Measurements from ENCODE around the gene MYOF.
"Not testable (repeated sequence)": the region's sequence is repeated elsewhere in the genome, so short reads cannot be mapped to it uniquely, and the experiment has no call there.

The MYOF gene

GRCh38 chr10:93454146-93454545 lies 28.0 kb downstream of the MYOF start:
- Mint-ChIP-seq H3K9me3 (no peaks in the 10 kb centered on the region), H3K36me3 (ENCODE audit: low read depth) (peaks cover 13% of the 10 kb centered on the region), H3K27ac (no peak overlapping the region), H3K27me3 (no peaks in the 10 kb centered on the region), H3K4me3 (no peak overlapping the region), H3K4me1 (peaks cover 10% of the 10 kb centered on the region)
- ATAC-seq (no peak), DNase-seq (no peak)

GRCh38 chr10:93452143-93452542 lies 30.0 kb downstream of the MYOF start:
- ATAC-seq (no peak), DNase-seq (no peak)
- Mint-ChIP-seq H3K27me3 (no peaks in the 10 kb centered on the region), H3K36me3 (ENCODE audit: low read depth) (peaks cover 13% of the 10 kb centered on the region), H3K4me1 (peaks cover 5% of the 10 kb centered on the region), H3K4me3 (no peak overlapping the region), H3K27ac (no peak overlapping the region), H3K9me3 (no peaks in the 10 kb centered on the region)

GRCh38 chr10:93451244-93451947 lies 30.7 kb downstream of the MYOF start:
- DNase-seq (no peak), ATAC-seq (no peak)
- peaks cover 10% of the 10 kb centered on the region for H3K36me3 Mint-ChIP-seq (ENCODE audit: low read depth)
- no peaks in the 10 kb centered on the region for H3K27me3 Mint-ChIP-seq
- H3K27ac Mint-ChIP-seq: no peak overlapping the region
- H3K9me3 Mint-ChIP-seq: no peaks in the 10 kb centered on the region
- no peak overlapping the region for H3K4me3 Mint-ChIP-seq
- peaks cover 5% of the 10 kb centered on the region for H3K4me1 Mint-ChIP-seq

GRCh38 chr10:93447970-93448369 lies 34.2 kb downstream of the MYOF start:
- DNase-seq: no peak
- H3K36me3 Mint-ChIP-seq (ENCODE audit: low read depth): peaks cover 11% of the 10 kb centered on the region
- no peak for ATAC-seq
- no peaks in the 10 kb centered on the region for H3K9me3 Mint-ChIP-seq
- no peaks in the 10 kb centered on the region for H3K27me3 Mint-ChIP-seq
- peaks cover 5% of the 10 kb centered on the region for H3K4me1 Mint-ChIP-seq
- H3K4me3 Mint-ChIP-seq: no peak overlapping the region
- H3K27ac Mint-ChIP-seq: no peak overlapping the region

GRCh38 chr10:93447019-93447418 lies 35.1 kb downstream of the MYOF start:
- H3K27ac Mint-ChIP-seq: no peak overlapping the region
- no peak for ATAC-seq
- peaks cover 11% of the 10 kb centered on the region for H3K36me3 Mint-ChIP-seq (ENCODE audit: low read depth)
- H3K27me3 Mint-ChIP-seq: no peaks in the 10 kb centered on the region
- no peak overlapping the region for H3K4me3 Mint-ChIP-seq
- DNase-seq: no peak
- peaks cover 2% of the 10 kb centered on the region for H3K4me1 Mint-ChIP-seq
- no peaks in the 10 kb centered on the region for H3K9me3 Mint-ChIP-seq

- no peak for DNase-seq
- no peak for ATAC-seq
- H3K4me1 Mint-ChIP-seq: no peaks in the 10 kb centered on the region
- no peaks in the 10 kb centered on the region for H3K9me3 Mint-ChIP-seq
- H3K27me3 Mint-ChIP-seq: no peaks in the 10 kb centered on the region
- no peak overlapping the region for H3K27ac Mint-ChIP-seq
- H3K36me3 Mint-ChIP-seq (ENCODE audit: low read depth): peaks cover 2% of the 10 kb centered on the region
- no peak overlapping the region for H3K4me3 Mint-ChIP-seq
Observed at GRCh38 chr10:93445978-93446720, 36.0 kb downstream of the MYOF start.

- no peaks in the 10 kb centered on the region for H3K9me3 Mint-ChIP-seq
- no peak for DNase-seq
- ATAC-seq: no peak
Observed at GRCh38 chr10:93445097-93445960, 36.8 kb downstream of the MYOF start.

GRCh38 chr10:93443481-93443880 lies 38.7 kb downstream of the MYOF start:
- peaks cover 5% of the 10 kb centered on the region for H3K36me3 Mint-ChIP-seq (ENCODE audit: low read depth)
- DNase-seq (no peak), ATAC-seq (no peak)
- no peaks in the 10 kb centered on the region for H3K27me3 Mint-ChIP-seq
- H3K4me3 Mint-ChIP-seq: no peak overlapping the region
- no peak overlapping the region for H3K27ac Mint-ChIP-seq
- H3K4me1 Mint-ChIP-seq: no peaks in the 10 kb centered on the region
- H3K9me3 Mint-ChIP-seq: no peaks in the 10 kb centered on the region

More at GRCh38 chr10:93445097-93445960, 36.8 kb downstream of the MYOF start:
- Mint-ChIP-seq H3K4me3 (no peak overlapping the region), H3K36me3 (ENCODE audit: low read depth) (peaks cover 2% of the 10 kb centered on the region), H3K27me3 (no peaks in the 10 kb centered on the region), H3K4me1 (no peaks in the 10 kb centered on the region), H3K27ac (no peak overlapping the region)

- not testable (repeated sequence) for H3K4me3 Mint-ChIP-seq; DNase-seq; H3K27ac Mint-ChIP-seq; H3K27me3 Mint-ChIP-seq; H3K4me1 Mint-ChIP-seq; ATAC-seq; H3K9me3 Mint-ChIP-seq; H3K36me3 Mint-ChIP-seq (ENCODE audit: low read depth)
Observed at GRCh38 chr10:93442721-93443120, 39.4 kb downstream of the MYOF start.

- peaks cover 3% of the 10 kb centered on the region for H3K36me3 Mint-ChIP-seq (ENCODE audit: low read depth)
Observed at GRCh38 chr10:93440591-93441091, 41.5 kb downstream of the MYOF start.

GRCh38 chr10:93438613-93439253 lies 43.4 kb downstream of the MYOF start:
- H3K4me1 Mint-ChIP-seq: no peaks in the 10 kb centered on the region
- H3K27ac Mint-ChIP-seq: no peak overlapping the region
- H3K27me3 Mint-ChIP-seq: no peaks in the 10 kb centered on the region
- no peak overlapping the region for H3K4me3 Mint-ChIP-seq
- no peak for ATAC-seq
- H3K9me3 Mint-ChIP-seq: no peaks in the 10 kb centered on the region
- peaks cover 3% of the 10 kb centered on the region for H3K36me3 Mint-ChIP-seq (ENCODE audit: low read depth)
- no peak for DNase-seq

More at GRCh38 chr10:93440591-93441091, 41.5 kb downstream of the MYOF start:
- no peaks in the 10 kb centered on the region for H3K9me3 Mint-ChIP-seq
- H3K27me3 Mint-ChIP-seq: no peaks in the 10 kb centered on the region
- DNase-seq (no peak), ATAC-seq (no peak)
- H3K27ac Mint-ChIP-seq: no peak overlapping the region
- no peaks in the 10 kb centered on the region for H3K4me1 Mint-ChIP-seq
- no peak overlapping the region for H3K4me3 Mint-ChIP-seq

- Mint-ChIP-seq H3K27me3 (no peaks in the 10 kb centered on the region), H3K9me3 (no peaks in the 10 kb centered on the region), H3K36me3 (ENCODE audit: low read depth) (peaks cover 3% of the 10 kb centered on the region), H3K4me3 (no peak overlapping the region), H3K4me1 (no peaks in the 10 kb centered on the region), H3K27ac (no peak overlapping the region)
- ATAC-seq (no peak), DNase-seq (no peak)
Observed at GRCh38 chr10:93437946-93438612, 44.1 kb downstream of the MYOF start.

GRCh38 chr10:93437086-93437945 lies 44.8 kb downstream of the MYOF start:
- Mint-ChIP-seq H3K4me1 (no peaks in the 10 kb centered on the region), H3K9me3 (no peaks in the 10 kb centered on the region), H3K4me3 (no peak overlapping the region), H3K36me3 (ENCODE audit: low read depth) (peaks cover 3% of the 10 kb centered on the region), H3K27me3 (no peaks in the 10 kb centered on the region), H3K27ac (no peak overlapping the region)
- no peak for ATAC-seq
- DNase-seq: no peak
